Iris pigment epithelial cell (primary cell): ENCODE data around the gene CSKMT.
A peak's percentile ranks its signal among the peaks of the same experiment; 100 is the strongest.
"Not testable (repeated sequence)": the region's sequence is repeated elsewhere in the genome, so short reads cannot be mapped to it uniquely, and the experiment has no call there.

Source experiments
- DNase-seq: peaks from one replicate; pipeline ENCODE4 v3.0.0-alpha.2; 2011; ENCODE audit warnings: low read depth

Gene CSKMT

GRCh38 chr11:62689421-62690183 lies 24.5 kb downstream of the CSKMT start, which contains the start of gene LRRN4CL:
Gene LRRN4CL, minus strand, starts transcription at chr11:62689530. Its CDS starts 1,022 bp downstream, at chr11:62688508.
- peak; percentile 80 for DNase-seq

GRCh38 chr11:62693624-62694023 lies 28.5 kb downstream of the CSKMT start:
- DNase-seq: not testable (repeated sequence)

- DNase-seq: peak; percentile 79
Measured at GRCh38 chr11:62694455-62695167, 29.5 kb downstream of the CSKMT start.

- DNase-seq: no peak
Measured at GRCh38 chr11:62702246-62702645, 37.1 kb downstream of the CSKMT start.

GRCh38 chr11:62703921-62704320 lies 38.8 kb downstream of the CSKMT start:
- DNase-seq: not testable (repeated sequence)

DNA sequence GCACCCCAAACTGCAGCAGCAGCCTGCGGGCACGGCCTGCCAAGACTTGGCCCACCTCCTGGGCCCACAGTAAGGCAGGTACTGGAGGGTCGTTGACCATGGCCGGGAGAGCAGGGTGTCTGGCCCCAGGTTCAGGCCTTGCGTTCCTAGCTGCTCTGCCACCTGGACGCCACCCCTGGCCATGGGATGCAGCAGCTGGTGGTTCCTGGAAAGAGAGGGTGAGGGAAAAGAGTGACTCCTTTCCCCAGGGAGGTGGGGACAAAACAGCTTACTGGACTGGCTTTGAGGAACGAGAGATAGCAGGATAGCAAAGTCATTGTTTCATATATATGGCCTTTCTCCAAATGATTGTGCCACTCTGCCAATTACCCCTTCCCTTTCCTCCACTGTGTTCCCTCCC lies 40.3 kb downstream of the CSKMT start:
- DNase-seq: no peak

DNA sequence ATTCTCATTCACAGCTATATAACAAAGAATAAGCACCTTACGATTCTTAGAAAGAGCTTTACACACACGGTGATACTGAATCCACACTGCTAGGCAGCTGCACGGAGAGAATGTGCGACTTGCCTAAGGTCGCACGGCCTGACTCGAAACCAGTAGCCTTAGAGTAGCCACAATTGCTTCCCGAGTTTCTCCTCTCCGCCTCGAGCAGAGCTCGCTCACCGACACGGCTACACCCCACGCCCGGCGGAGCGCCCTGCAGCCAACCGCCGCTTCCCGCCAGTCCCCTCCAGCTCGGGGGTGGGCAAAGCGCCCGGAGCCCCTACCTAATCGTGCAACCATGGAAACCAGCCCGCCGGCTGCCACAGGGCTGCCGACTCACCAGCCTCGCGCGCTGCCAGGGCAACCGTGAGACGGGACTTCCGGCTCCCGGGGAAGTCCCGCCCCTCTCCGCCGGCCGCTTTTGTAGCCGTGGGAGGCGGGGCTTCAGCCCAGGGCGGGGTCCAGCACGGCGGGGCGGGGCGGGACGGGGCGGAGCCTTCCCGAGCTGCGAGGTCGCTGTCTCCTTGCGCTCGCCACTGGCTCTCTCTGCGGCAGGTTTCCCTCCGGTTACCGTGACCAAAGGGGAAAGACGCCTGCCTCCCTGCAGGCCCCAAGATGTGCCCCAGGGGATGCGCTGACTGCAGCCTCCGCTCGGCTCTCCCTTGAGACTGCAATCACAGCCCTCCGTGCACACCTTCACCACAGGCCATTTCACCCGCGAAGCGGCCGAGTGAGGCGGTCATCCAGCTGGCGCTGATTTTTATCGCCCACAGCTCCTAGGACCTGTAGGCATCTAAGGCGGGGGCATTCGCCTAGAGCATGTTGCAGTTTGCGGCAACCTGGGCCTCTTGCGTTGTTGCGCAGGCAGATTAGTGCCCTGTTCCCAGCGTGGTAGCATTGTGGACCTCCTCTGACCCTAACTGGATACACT lies 41.1 kb downstream of the CSKMT start:
- DNase-seq: peak; percentile 91

GRCh38 chr11:62706850-62707247 lies 41.7 kb downstream of the CSKMT start:
- no peak for DNase-seq

- no peak for DNase-seq
Measured at GRCh38 chr11:62707277-62707861, 42.3 kb downstream of the CSKMT start, which contains the start of the genes BSCL2 and GNG3. Gene BSCL2, minus strand, starts transcription at chr11:62707424. Its CDS starts 229 bp downstream, at chr11:62707195. Gene GNG3, plus strand, starts transcription at chr11:62707676. Its CDS starts 620 bp downstream, at chr11:62708296.

DNA sequence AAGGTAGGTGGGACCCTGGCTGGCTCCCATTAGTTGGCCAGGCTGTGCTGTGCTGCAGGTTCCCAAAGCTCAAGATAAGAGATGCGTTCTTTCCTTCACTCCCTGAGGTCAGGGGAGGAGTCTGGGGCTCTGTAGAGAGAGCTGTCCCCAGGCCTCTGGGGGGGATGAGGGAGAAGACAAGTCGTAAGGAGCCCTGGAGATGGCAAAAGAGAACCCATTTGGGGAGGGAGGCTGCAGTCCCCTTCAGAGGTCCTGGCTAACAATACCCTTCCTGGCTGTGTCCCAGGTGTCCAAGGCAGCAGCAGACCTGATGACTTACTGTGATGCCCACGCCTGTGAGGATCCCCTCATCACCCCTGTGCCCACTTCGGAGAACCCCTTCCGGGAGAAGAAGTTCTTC lies 43.3 kb downstream of the CSKMT start:
- no peak for DNase-seq

DNA sequence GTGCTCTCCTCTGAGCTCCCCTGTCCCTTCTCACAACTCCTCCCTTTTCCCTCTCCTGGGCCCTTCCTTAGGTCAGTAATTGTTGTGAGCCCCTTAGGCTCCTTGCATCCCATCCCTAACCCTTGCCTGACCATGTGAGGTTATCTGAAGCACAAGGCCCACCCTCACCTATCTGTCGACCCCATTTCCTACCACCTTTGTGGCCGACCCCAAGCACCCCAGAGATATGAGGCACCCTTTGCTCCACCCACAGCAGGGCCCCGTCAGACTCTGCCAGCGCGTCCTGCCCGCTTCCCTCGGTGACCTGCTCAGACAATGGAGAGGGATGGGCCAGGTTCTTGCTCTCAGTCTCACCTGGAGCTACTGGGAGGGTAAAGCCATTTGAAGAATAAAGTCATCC lies 43.7 kb downstream of the CSKMT start:
- no peak for DNase-seq

- peak; percentile 99 for DNase-seq
Measured at GRCh38 chr11:62709247-62710000, 44.3 kb downstream of the CSKMT start.

- peak; percentile 52 for DNase-seq
Measured at GRCh38 chr11:62710001-62710345, 44.9 kb downstream of the CSKMT start.

DNA sequence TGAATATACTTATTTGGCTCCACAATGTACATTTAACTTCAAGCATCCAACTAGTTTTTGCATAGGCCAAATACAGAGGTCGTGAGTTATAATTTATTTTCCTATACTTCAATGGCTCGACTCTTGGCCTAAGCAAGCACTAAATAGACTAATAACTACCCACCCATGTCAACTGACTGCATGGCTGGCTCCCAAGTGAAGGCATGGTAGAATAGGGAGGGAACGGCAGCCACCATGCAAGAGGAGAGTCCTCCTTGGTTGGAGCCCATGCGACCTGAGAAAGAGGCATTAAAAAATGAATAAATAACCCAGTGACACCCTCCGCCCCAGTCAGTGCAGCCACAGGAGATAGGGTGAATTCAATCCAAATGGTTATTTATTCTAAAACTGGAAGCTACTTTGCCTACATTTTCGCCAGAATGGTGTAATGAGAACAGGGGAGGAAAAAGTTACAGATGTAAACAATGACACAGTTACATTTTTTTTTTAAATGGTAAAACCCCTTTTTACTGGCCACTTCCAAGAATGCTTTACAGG lies 47.2 kb downstream of the CSKMT start:
- DNase-seq: no peak

DNA sequence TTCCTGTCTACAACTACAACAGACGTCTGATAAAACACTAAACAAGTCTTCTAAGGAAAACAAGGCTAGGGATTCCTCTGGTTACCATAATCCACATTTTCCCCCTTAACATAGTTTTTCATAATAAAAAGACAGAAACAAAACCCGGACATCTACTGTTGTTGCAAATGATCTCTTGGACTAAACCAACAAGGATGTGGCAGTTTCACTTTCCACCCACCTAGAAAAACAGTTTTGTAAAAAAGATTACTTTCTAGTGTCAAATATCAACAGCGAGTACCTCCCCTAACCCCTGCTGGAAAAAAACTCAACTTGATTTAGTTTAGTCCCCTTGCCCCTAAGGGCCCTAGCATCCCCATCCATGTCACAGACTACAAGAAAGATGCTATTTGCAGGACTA lies 47.7 kb downstream of the CSKMT start:
- no peak for DNase-seq

GRCh38 chr11:62713343-62713742 lies 48.2 kb downstream of the CSKMT start:
- no peak for DNase-seq

- DNase-seq: no peak
Measured at GRCh38 chr11:62715150-62716130, 50.3 kb downstream of the CSKMT start.

DNA sequence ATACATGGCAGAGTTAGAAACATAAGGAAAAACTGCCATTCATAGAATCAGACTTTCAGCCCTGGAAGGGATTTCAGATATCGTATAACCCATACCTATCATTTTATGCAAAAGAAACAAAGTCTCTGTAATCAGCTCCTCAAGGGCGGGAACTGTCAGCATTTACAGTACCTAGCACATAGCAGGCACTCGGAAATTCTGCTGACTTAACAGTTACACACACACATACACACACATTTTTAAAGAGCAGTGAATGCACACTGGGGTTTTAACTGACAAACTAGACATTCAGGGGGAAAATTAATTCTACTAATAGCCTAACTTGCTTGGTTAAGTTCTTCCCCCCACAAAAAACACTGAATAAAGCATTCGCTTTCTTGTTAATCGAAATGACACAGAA lies 51.1 kb downstream of the CSKMT start:
- DNase-seq: no peak

GRCh38 chr11:62716816-62717215 lies 51.7 kb downstream of the CSKMT start:
- DNase-seq: no peak
